ENCODE results near the gene OTX2. TPM values are rescaled to one million over a fixed set of nuclear protein-coding genes. Genes with fewer than 3 reads are reported as not detected.

The OTX2 gene
- polyA plus RNA-seq, 1 donor, result not detected

DNA sequence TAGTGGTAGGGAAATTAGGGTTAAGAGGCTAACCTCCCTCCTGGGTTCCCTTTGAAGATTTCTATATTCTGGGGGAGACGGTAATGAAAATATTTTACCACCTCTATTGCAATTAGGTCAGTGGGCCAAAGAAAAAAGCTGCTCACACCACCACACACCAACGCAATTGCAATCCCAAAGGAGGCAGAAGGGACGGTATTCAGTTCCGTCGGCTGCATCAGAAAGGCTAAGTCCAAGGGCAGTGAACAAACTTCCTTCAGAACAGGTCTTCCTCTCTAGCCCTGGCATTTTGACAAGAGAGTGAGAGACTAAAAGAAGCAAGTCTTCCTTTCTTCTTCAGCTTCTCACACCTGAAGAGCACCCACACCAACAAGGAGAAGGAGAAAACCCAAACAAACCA is 51.2 kb downstream of the OTX2 start:
- H3K4me3 ChIP-seq (ENCODE audit: low read length), result no peak overlapping the region
- H3K9me3 ChIP-seq (ENCODE audit: control insufficient read depth, low read depth, low read length), result no peaks in the 10 kb centered on the region
- no peak for DNase-seq
- H3K4me1 ChIP-seq (ENCODE audit: control insufficient read depth, insufficient read depth, low read length), result no peaks in the 10 kb centered on the region
- no peaks in the 10 kb centered on the region for H3K36me3 ChIP-seq (ENCODE audit: control insufficient read depth, insufficient read depth, low read length)
- WGBS (ENCODE audit: insufficient coverage, low lambda C conversion rate), result no CpG with 5 or more reads among the region's 5 CpGs
- no peaks in the 10 kb centered on the region for H3K27me3 ChIP-seq (ENCODE audit: control insufficient read depth, insufficient read depth, low read length)
- no peak overlapping the region for H3K27ac ChIP-seq (ENCODE audit: low read length)

DNA sequence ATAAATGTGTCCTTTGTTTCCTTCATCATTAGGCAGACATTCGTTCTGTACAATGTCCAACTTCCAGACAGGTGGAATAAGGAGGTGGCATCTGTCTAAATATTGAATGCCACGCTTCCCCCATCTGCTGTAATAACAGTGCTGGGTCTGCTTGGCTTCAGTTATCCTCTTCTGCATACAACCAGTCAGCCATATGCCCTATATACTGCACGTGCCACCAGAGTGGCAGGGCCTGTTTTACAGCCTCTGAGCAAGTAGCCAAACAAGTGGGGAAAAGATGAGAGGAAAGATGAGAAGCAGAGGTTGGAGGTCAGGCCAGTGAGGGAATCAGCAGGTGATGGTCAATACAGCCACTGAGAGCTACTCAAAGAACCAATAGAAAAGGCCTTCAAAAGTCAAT is 55.4 kb downstream of the OTX2 start:
- Histone ChIP-seq H3K9me3 (ENCODE audit: control insufficient read depth, low read depth, low read length) (no peaks in the 10 kb centered on the region), H3K4me1 (ENCODE audit: control insufficient read depth, insufficient read depth, low read length) (no peaks in the 10 kb centered on the region), H3K27me3 (ENCODE audit: control insufficient read depth, insufficient read depth, low read length) (no peaks in the 10 kb centered on the region), H3K27ac (ENCODE audit: low read length) (no peak overlapping the region), H3K36me3 (ENCODE audit: control insufficient read depth, insufficient read depth, low read length) (no peaks in the 10 kb centered on the region), H3K4me3 (ENCODE audit: low read length) (no peak overlapping the region)
- WGBS (ENCODE audit: insufficient coverage, low lambda C conversion rate), result no CpG with 5 or more reads among the region's 3 CpGs
- DNase-seq, result peak; percentile 7 to 16

DNA sequence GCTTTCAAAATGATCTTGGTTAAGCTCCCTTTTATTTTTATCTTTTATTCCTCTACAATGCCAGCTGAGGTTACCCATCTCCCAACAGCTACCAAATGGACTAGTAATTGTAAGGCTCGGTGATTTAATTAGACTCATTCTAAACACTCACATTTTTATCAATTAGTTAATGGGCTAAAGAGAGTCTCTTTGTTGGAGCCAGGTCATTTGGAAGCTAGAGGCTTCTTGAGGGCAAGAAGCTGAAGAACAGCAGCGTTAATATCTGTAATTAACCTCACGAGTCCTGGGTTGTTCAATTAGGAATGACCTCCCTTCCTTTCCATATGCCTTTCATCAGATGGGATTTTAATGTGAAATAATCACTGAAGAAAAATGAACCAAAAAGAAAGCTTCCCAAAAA is 56.9 kb downstream of the OTX2 start:
- no peaks in the 10 kb centered on the region for H3K27me3 ChIP-seq (ENCODE audit: control insufficient read depth, insufficient read depth, low read length)
- H3K4me3 ChIP-seq (ENCODE audit: low read length), result no peak overlapping the region
- H3K36me3 ChIP-seq (ENCODE audit: control insufficient read depth, insufficient read depth, low read length), result no peaks in the 10 kb centered on the region
- H3K9me3 ChIP-seq (ENCODE audit: control insufficient read depth, low read depth, low read length), result no peaks in the 10 kb centered on the region
- no peak for DNase-seq
- H3K27ac ChIP-seq (ENCODE audit: low read length), result no peak overlapping the region
- H3K4me1 ChIP-seq (ENCODE audit: control insufficient read depth, insufficient read depth, low read length), result no peaks in the 10 kb centered on the region
- no CpG with 5 or more reads among the region's 3 CpGs for WGBS (ENCODE audit: insufficient coverage, low lambda C conversion rate)

DNA sequence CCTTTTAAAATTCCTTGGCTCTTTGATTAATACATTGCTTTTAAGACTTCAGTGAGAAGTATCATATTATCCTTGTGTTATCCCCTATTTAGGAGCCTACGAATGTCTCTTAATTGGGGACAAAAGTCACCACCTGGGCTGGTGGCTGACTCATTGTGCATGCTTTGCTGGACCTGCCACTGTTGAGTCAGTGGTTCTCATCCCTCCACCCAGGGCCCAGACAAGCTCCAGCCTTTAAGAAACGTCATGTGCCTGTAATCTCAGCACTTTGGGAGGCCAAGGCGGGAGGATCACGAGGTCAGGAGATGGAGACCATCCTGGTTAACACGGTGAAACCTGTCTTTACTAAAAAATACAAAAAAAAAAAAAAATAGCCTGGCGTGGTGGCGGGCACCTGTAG is 57.9 kb downstream of the OTX2 start:
- no peaks in the 10 kb centered on the region for H3K4me1 ChIP-seq (ENCODE audit: control insufficient read depth, insufficient read depth, low read length)
- DNase-seq, result no peak
- no peak overlapping the region for H3K27ac ChIP-seq (ENCODE audit: low read length)
- no peak overlapping the region for H3K4me3 ChIP-seq (ENCODE audit: low read length)
- no peaks in the 10 kb centered on the region for H3K27me3 ChIP-seq (ENCODE audit: control insufficient read depth, insufficient read depth, low read length)
- no peaks in the 10 kb centered on the region for H3K36me3 ChIP-seq (ENCODE audit: control insufficient read depth, insufficient read depth, low read length)
- H3K9me3 ChIP-seq (ENCODE audit: control insufficient read depth, low read depth, low read length), result no peaks in the 10 kb centered on the region
- WGBS (ENCODE audit: insufficient coverage, low lambda C conversion rate), result 80% methylated on average over 1 of the region's 7 CpGs

DNA sequence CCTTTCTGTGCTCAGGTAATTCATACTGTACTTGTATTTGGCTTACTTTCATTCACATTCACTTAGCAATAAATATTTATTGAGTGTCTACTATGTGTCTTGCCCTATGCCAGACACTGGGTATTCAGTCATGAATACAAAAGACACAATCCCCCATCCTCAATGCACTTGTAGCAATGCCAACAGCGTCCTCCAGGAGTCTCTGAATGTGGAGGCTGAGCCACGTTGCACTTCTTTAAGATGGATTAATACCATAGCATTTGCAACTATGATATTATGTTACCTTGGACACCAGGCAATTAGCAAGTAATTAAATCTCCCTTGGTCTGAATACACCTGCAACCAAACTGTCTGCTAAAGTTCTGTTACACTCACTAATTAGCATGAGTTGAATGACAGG is 58.8 kb downstream of the OTX2 start:
- Histone ChIP-seq H3K4me3 (ENCODE audit: low read length) (no peak overlapping the region), H3K27ac (ENCODE audit: low read length) (no peak overlapping the region), H3K4me1 (ENCODE audit: control insufficient read depth, insufficient read depth, low read length) (no peaks in the 10 kb centered on the region), H3K9me3 (ENCODE audit: control insufficient read depth, low read depth, low read length) (no peaks in the 10 kb centered on the region), H3K27me3 (ENCODE audit: control insufficient read depth, insufficient read depth, low read length) (no peaks in the 10 kb centered on the region), H3K36me3 (ENCODE audit: control insufficient read depth, insufficient read depth, low read length) (no peaks in the 10 kb centered on the region)
- no peak for DNase-seq
- no CpG with 5 or more reads among the region's 2 CpGs for WGBS (ENCODE audit: insufficient coverage, low lambda C conversion rate)

Other genes with a start within 250 kb of the OTX2 start
- 22.7 TPM for gene TMEM260, start 230.7 kb downstream of the OTX2 start, polyA plus RNA-seq

All from large intestine (tissue), 3 donors.